Natural killer cell treated with Interleukin-12 subunit alpha and Interleukin-12 subunit beta and Interleukin-15 and Interleukin-18, amount 100 ng/mL, for 72 hours (primary cell): ENCODE measurements around the gene KITLG. TPM values are rescaled to one million over a fixed set of nuclear protein-coding genes. Genes with fewer than 3 reads are reported as not detected.

Experiments used
- ATAC-seq, 2 donors: fragments of 150-1000 bp; cut with Tn5 transposase in 1 of 2; sonication (Bioruptor Pico), chemical (Tn5 transposase) in 1 of 2; 2 replicates each; pipeline ENCODE4 v1.10.0; 2021
- DNase-seq: peaks from one replicate; pipeline ENCODE4 v3.0.0; 2022; ENCODE audit warnings: low spot score
- H3K27ac Mint-ChIP-seq, 2 donors: 1 replicate in 1 of 2; 2 replicates in 1 of 2; pipeline ENCODE4 v1.8.0; 2022; ENCODE audit warnings: mixed read lengths in 2 of 2, mild to moderate bottlenecking in 1 of 2, moderate library complexity in 1 of 2
- H3K27me3 Mint-ChIP-seq, 2 donors: 1 replicate in 1 of 2; 2 replicates in 1 of 2; pipeline ENCODE4 v1.8.0; 2022; ENCODE audit warnings: mixed read lengths in 2 of 2
- H3K36me3 Mint-ChIP-seq: one replicate; pipeline ENCODE4 v1.8.0; 2022; ENCODE audit warnings: mixed read lengths
- H3K4me1 Mint-ChIP-seq, 2 donors: 1 replicate in 1 of 2; 2 replicates in 1 of 2; pipeline ENCODE4 v1.8.0; 2022; ENCODE audit warnings: low read depth in 2 of 2, mixed read lengths in 2 of 2, mild to moderate bottlenecking in 1 of 2
- H3K4me3 Mint-ChIP-seq: one replicate; pipeline ENCODE4 v1.8.0; 2022; ENCODE audit warnings: mixed read lengths
- H3K9me3 Mint-ChIP-seq: 2 replicates; pipeline ENCODE4 v1.8.0; 2022; ENCODE audit warnings: mixed read lengths
- total RNA-seq, 2 donors: library from RNA; stranded (reverse); gene quantifications; one replicate each; pipeline ENCODE4 v1.2.3, GENCODE V29; 2022

Gene KITLG
- total RNA-seq, 2 donors from 2014 or later = not detected

DNA sequence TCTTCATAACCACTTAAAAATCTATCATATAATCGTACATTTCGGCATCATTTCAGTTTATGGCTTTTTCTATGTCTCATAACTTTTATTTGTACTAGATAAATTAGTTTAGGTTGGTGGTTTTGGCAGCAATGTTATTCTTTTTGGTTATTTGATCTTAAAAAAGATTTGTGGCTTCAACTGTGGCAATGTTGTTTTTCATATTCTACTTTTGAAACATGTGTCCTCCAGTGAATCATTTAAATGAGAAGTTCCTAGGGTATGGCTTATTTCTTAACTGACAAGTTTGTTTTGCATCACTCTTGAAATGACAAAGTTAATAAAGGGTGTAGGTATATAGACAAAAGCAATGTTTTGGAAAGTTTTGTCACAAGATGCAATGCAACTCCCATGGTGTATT, 11.1 kb upstream of the KITLG start:
- H3K27ac Mint-ChIP-seq = no peak overlapping the region
- ATAC-seq (no peak), DNase-seq (no peak)
- H3K27me3 Mint-ChIP-seq = no peaks in the 10 kb centered on the region
- peaks cover 13% of the 10 kb centered on the region for H3K9me3 Mint-ChIP-seq
- H3K4me1 Mint-ChIP-seq = no peaks in the 10 kb centered on the region
- no peak overlapping the region for H3K4me3 Mint-ChIP-seq
- H3K36me3 Mint-ChIP-seq = peaks cover 7% of the 10 kb centered on the region

GRCh38 chr12:88590851-88591250, 10.6 kb upstream of the KITLG start:
- DNase-seq (no peak), ATAC-seq (no peak)
- no peak overlapping the region for H3K27ac Mint-ChIP-seq
- H3K4me1 Mint-ChIP-seq = no peaks in the 10 kb centered on the region
- peaks cover 15% of the 10 kb centered on the region for H3K9me3 Mint-ChIP-seq
- no peak overlapping the region for H3K4me3 Mint-ChIP-seq
- H3K27me3 Mint-ChIP-seq = no peaks in the 10 kb centered on the region
- peaks cover 7% of the 10 kb centered on the region for H3K36me3 Mint-ChIP-seq

DNA sequence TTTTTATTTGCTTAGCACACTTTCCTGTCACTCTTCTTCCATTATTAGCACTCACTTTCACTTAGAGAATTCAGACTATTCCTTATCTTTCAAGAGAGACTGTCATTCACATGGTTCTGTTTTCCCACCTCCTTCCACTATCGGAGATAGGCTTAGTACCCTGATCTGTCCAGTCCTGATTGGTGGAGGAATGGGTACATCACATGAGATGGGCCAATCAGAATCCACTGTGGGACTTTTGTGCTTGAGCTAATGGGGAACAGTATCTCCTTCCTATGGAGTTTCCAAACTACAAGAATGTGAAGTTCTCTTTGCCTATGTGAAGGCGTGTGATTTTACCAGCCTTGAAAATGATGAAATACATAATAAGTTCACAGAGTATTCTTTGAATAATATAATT, 4.8 kb upstream of the KITLG start:
- peaks cover 0 to under 1% of the 10 kb centered on the region in 2 donors for H3K4me1 Mint-ChIP-seq
- no peak overlapping the region for H3K27ac Mint-ChIP-seq
- no peak for ATAC-seq

GRCh38 chr12:88579601-88580050, 645 bp downstream of the KITLG start:
- Mint-ChIP-seq H3K4me1 (peaks cover 0 to 2% of the 10 kb centered on the region in 2 donors), H3K27me3 (peaks cover 21 to 25% of the 10 kb centered on the region in 2 donors), H3K27ac (no peak overlapping the region), H3K9me3 (no peaks in the 10 kb centered on the region), H3K36me3 (no peaks in the 10 kb centered on the region), H3K4me3 (peak overlapping the region; percentile 36)
- no peak for DNase-seq
- no peak for ATAC-seq

More for the DNA sequence above, 4.8 kb upstream of the KITLG start:
- peaks cover 22% of the 10 kb centered on the region for H3K9me3 Mint-ChIP-seq
- H3K4me3 Mint-ChIP-seq = no peak overlapping the region
- peaks cover 11% of the 10 kb centered on the region in 2 donors for H3K27me3 Mint-ChIP-seq
- DNase-seq = no peak
- peaks cover 7% of the 10 kb centered on the region for H3K36me3 Mint-ChIP-seq

DNA sequence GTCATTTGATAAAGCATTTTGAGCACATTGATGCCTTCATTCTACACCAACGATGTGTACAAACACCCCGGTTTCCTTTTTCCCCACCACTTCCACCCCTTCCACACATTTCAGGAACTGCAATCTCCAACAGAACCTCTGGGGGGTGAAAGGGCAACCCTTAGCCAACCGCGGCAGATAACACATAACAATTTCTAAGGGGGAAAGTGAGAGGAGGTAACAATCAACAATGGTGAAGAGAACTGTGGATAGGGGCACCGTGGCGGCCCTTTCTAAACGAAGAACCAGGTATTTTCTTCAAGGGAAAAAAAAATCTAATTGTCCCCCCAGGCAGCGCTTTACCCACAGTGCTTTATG, 1.1 kb downstream of the KITLG start:
- Mint-ChIP-seq H3K4me1 (peaks cover 0 to 2% of the 10 kb centered on the region in 2 donors), H3K27ac (no peak overlapping the region), H3K4me3 (peak overlapping the region; percentile 8), H3K36me3 (no peaks in the 10 kb centered on the region), H3K27me3 (peaks cover 19 to 25% of the 10 kb centered on the region in 2 donors), H3K9me3 (no peaks in the 10 kb centered on the region)
- DNase-seq (no peak), ATAC-seq (no peak)

GRCh38 chr12:88578276-88579160, 1.8 kb downstream of the KITLG start:
- Mint-ChIP-seq H3K4me3 (no peak overlapping the region), H3K27me3 (peaks cover 17 to 25% of the 10 kb centered on the region in 2 donors), H3K36me3 (no peaks in the 10 kb centered on the region), H3K27ac (no peak overlapping the region), H3K9me3 (no peaks in the 10 kb centered on the region), H3K4me1 (peaks cover 0 to 2% of the 10 kb centered on the region in 2 donors)
- ATAC-seq (no peak), DNase-seq (no peak)

GRCh38 chr12:88577537-88577936, 2.7 kb downstream of the KITLG start:
- peaks cover 14 to 16% of the 10 kb centered on the region in 2 donors for H3K27me3 Mint-ChIP-seq
- no peak for DNase-seq
- H3K36me3 Mint-ChIP-seq = no peaks in the 10 kb centered on the region
- peaks cover 2% of the 10 kb centered on the region for H3K9me3 Mint-ChIP-seq
- no peak overlapping the region for H3K27ac Mint-ChIP-seq
- no peak overlapping the region for H3K4me3 Mint-ChIP-seq
- no peak for ATAC-seq
- peaks cover 0 to 2% of the 10 kb centered on the region in 2 donors for H3K4me1 Mint-ChIP-seq

GRCh38 chr12:88576866-88577265, 3.4 kb downstream of the KITLG start:
- H3K36me3 Mint-ChIP-seq = no peaks in the 10 kb centered on the region
- H3K4me3 Mint-ChIP-seq = no peak overlapping the region
- ATAC-seq (no peak), DNase-seq (no peak)
- peaks cover 14% of the 10 kb centered on the region in 2 donors for H3K27me3 Mint-ChIP-seq
- peaks cover 2% of the 10 kb centered on the region for H3K9me3 Mint-ChIP-seq
- H3K4me1 Mint-ChIP-seq = peaks cover 0 to 2% of the 10 kb centered on the region in 2 donors
- H3K27ac Mint-ChIP-seq = no peak overlapping the region

DNA sequence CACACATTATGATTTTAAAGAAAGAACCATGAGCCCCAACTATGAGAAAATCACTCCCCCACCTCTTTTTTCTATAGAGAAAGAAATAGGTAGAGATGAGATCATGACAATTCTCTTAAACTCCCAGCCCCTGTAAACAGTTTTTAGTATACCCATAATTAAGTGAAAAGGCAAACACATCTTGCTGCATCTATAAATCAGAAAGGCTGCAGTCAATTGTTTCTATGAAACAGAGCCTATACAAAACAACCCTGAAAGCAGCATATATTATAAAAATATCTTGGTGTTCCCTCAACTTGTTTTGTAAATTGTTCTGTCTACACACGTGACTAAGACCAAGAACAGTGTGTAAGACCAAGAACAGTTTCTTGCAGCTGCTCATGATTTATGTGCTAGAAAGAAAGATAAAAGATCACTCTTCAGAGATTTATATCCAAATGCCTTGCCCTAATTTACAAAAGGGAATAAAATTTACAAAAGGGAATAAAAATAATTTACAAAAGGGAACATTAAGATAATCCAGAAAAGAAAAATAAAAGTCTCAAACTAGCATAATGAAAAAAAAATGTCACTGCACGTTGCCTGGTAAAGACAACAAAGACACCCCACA, 4.8 kb downstream of the KITLG start:
- Mint-ChIP-seq H3K9me3 (peaks cover 2% of the 10 kb centered on the region), H3K27ac (no peak overlapping the region), H3K4me1 (peaks cover 0 to 2% of the 10 kb centered on the region in 2 donors), H3K27me3 (peaks cover 12 to 14% of the 10 kb centered on the region in 2 donors), H3K36me3 (no peaks in the 10 kb centered on the region), H3K4me3 (no peak overlapping the region)
- no peak for ATAC-seq
- DNase-seq = no peak

DNA sequence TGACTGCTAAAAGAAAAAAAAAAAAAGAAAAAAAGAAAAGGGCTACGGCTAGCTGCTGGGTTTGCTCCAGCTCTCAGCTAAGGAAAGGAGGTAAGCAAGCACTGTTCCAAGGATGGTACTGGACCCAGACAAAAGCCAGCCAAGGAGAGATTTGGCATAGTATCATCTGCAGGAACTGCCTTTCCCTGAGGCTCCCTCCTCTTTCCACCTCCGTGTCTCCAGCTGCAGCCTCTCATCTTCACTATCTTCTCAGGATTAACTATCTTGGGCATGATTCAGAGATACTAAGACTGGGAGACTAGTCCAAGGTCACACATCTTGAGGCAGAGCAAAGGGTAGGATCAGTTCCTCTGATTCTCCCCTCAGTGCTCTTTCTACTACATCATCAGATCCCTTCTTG, 6.0 kb downstream of the KITLG start:
- no peaks in the 10 kb centered on the region for H3K4me1 Mint-ChIP-seq
- no peaks in the 10 kb centered on the region for H3K36me3 Mint-ChIP-seq
- no peak for DNase-seq
- H3K9me3 Mint-ChIP-seq = peaks cover 2% of the 10 kb centered on the region
- ATAC-seq = no peak
- no peak overlapping the region for H3K4me3 Mint-ChIP-seq
- H3K27ac Mint-ChIP-seq = no peak overlapping the region
- peaks cover 7 to 14% of the 10 kb centered on the region in 2 donors for H3K27me3 Mint-ChIP-seq

- H3K4me1 Mint-ChIP-seq = no peaks in the 10 kb centered on the region
- H3K36me3 Mint-ChIP-seq = no peaks in the 10 kb centered on the region
- DNase-seq = no peak
- no peak overlapping the region for H3K27ac Mint-ChIP-seq
- H3K27me3 Mint-ChIP-seq = peaks cover 3 to 7% of the 10 kb centered on the region in 2 donors
- peaks cover 2% of the 10 kb centered on the region for H3K9me3 Mint-ChIP-seq
- no peak for ATAC-seq
- H3K4me3 Mint-ChIP-seq = no peak overlapping the region
Observed at GRCh38 chr12:88573583-88573982, 6.7 kb downstream of the KITLG start.

- Mint-ChIP-seq H3K27me3 (peaks cover 0 to under 1% of the 10 kb centered on the region in 2 donors), H3K27ac (no peak overlapping the region), H3K36me3 (no peaks in the 10 kb centered on the region), H3K9me3 (peaks cover 2% of the 10 kb centered on the region), H3K4me1 (no peaks in the 10 kb centered on the region), H3K4me3 (no peak overlapping the region)
- DNase-seq (no peak), ATAC-seq (no peak)
Observed at GRCh38 chr12:88572781-88573549, 7.3 kb downstream of the KITLG start.

DNA sequence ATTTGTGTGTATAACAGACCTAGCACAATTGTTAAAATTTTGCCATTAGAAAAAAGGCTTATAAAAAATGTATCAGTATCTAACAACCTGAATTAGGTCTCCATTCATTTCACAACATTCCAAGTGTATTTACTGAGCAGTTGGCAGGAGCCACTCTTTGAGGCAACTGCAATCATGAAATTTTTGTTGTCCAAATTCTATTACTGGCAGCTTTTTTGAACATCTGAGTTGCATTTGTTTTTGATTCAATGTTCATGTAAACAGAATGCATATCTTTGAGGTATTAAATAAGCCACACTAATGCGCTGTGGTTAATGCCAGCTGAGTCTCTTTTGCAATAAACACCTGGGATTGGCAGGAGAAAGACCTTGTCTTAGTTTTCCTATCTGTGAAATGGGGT, 8.7 kb downstream of the KITLG start:
- DNase-seq = no peak
- no peak for ATAC-seq
- Mint-ChIP-seq H3K9me3 (peaks cover 2% of the 10 kb centered on the region), H3K27me3 (no peaks in the 10 kb centered on the region), H3K36me3 (no peaks in the 10 kb centered on the region), H3K27ac (no peak overlapping the region), H3K4me3 (no peak overlapping the region), H3K4me1 (no peaks in the 10 kb centered on the region)

- no peaks in the 10 kb centered on the region for H3K27me3 Mint-ChIP-seq
- H3K4me3 Mint-ChIP-seq = no peak overlapping the region
- H3K36me3 Mint-ChIP-seq = no peaks in the 10 kb centered on the region
- peaks cover 2% of the 10 kb centered on the region for H3K9me3 Mint-ChIP-seq
- DNase-seq (no peak), ATAC-seq (no peak)
- H3K27ac Mint-ChIP-seq = no peak overlapping the region
- no peaks in the 10 kb centered on the region for H3K4me1 Mint-ChIP-seq
Observed at GRCh38 chr12:88570103-88570502, 10.2 kb downstream of the KITLG start.
